DMS 273 treated with DMSO at 0.1 percent for 48 hours (cell line): ENCODE measurements around the gene EFTUD2.
"Not testable (repeated sequence)": the region's sequence is repeated elsewhere in the genome, so short reads cannot be mapped to it uniquely, and the experiment has no call there.

Source experiments
- DNase-seq: peaks from one replicate; lab custom pipeline; 2025; lab: John Stamatoyannopoulos, UW

The EFTUD2 gene

DNA sequence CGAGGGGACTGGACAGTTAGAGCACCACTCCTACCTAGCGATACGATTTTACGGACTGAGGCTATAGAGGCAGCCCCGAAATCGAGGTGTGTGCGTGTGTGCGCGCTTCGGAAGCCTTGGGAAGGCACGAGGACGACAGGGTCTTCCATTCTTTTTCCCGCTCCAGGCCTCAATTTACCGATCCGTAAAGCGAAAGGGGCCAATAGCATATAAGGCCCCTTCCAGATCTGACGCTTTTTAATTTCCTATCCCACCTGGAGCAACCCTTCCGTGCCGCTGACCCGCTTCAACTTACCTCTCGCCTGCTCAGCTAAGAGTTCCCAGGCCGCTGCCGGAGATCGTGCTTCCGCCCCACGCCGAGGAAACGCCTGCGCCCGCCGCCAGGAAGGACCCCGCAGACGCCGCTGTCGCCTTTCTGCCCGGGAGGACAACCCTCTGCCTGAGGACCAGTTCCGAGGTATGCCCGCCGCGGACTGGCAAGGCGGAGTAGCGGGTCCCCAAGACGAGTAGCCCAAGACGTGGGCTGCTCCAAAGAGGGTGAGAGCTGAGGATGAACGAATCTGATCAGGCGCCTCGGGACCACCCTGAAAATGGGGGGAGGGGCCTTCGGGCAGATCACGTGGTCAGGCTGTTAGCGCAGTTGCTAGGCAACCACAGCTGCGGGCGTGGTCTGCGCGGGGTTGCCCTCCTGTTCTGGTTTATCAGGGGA, at the start of gene EFTUD2:
EFTUD2 (minus strand) TSS at position 372 of the 709 bp plus-strand sequence. CDS start 4,924 bp downstream, outside the sequence.
- peak; percentile 89 for DNase-seq

DNA sequence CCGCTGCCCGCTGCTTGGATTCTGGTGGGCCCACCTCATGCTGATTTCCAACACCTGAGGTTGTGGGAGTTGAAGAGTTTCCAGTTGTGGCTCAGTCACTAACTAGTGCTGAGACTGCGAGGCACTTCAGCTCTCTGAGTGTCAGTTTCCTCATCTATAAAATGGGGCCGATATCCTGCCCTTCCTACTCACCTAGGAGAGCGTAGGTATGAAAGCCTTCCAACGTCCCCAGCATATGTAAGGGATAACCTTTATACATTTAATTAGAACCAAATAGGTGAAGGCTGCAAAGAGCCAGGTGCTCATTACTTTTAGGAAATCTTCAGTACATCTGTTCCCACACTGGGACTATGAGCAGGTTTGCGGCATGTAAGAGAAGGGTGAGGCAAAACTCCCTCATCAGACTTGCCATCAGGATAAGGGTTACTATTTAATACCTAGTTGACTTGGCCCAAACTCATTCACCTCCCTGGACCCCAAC, 49.1 kb upstream of the EFTUD2 start:
- DNase-seq: no peak

- DNase-seq: peak; percentile 87
These were observed 48.4 kb upstream of the EFTUD2 start, which contains the start of gene KIF18B for GRCh38 chr17:44947461-44948314. TSS of gene KIF18B (minus strand) at chr17:44947773. CDS start at chr17:44936344, 11,429 bp downstream.

GRCh38 chr17:44945652-44946051, 46.4 kb upstream of the EFTUD2 start:
- not testable (repeated sequence) for DNase-seq

DNA sequence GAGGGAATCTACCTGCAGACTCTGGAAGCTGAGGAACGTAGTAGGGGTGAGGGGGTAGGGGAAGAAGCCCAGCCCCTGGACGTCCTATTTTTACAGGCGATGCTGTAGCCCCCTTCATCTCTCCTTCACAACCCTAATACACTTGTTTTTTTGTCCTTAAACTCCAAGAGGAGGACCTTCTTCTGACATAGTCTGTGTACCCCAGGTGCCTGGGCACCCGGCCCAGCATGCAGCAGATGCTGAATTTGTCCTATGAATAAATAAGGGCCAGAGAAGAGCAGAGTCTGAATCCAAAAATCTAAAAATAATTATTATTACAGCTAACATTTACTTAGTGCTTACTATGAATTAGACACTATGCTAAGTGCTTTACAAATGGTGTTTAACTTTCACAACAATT, 43.2 kb upstream of the EFTUD2 start:
- no peak for DNase-seq

DNA sequence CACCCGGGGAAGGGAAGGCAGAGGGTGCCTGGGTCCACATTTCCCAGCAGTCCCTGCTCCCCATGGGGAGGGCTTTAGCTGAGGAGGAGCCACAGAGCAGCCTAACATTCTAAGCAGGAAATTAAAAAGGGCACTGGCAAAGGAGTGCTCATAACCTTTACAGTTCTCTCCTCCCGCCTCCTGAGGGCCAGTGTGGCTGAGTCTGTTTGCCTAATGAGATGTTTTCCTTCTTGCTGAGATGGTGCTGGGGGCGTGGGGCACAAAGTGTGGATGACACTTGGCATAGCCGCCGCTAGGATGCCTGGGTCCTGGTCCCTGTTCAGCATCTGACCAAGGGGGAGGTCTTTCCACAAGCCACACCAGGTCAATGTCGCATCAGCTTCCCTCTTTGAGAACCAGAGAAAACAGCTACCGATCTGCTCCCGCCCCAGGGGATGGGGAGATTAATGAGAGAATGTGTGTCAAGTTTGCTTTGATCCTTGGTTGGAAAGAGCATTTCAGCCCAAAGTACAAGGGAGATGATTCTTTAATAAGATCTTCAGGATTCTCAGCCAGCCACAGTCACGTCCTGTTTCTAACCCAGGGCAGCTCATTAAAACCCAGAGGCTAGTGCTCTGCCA, 42.6 kb upstream of the EFTUD2 start:
- no peak for DNase-seq

GRCh38 chr17:44940768-44941167, 41.5 kb upstream of the EFTUD2 start:
- no peak for DNase-seq

DNA sequence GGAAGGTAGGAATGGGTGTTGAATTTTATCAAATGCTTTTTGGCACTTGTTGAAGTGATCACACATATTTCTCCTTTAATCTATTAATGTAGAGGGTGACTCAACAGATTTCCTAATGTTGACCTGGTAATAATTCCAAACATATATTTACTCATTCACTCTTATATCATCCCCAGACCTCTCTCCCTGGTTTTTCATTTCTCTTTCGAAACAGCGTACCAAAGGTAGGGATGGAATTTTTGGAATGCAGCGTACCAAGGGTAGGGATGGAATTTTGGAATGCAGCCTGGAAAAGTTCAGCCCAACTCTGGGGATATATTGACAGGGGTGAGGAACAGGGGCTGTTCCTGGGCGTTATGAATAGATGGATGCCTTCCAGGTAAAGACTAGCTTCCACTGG, 41.1 kb upstream of the EFTUD2 start:
- no peak for DNase-seq

- no peak for DNase-seq
These were observed 35.9 kb upstream of the EFTUD2 start for GRCh38 chr17:44935116-44935515.

DNA sequence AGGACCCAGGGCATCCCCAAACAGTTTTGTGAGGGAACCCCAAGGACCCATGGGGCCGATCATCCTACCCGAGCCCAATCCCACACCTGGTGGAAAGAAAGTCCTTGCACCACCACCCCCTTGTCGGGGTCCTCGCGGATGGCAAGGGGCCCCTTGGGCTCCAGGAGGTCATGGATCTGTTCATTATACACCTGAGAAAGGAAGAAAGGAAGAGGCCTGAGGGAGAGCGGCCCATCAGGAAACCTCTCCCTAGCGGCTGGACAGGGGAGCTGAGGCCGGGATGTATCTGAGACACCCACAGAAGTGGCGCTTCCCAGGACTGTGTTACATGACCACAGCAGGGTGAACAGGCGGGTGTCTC, 35.5 kb upstream of the EFTUD2 start:
- no peak for DNase-seq

DNA sequence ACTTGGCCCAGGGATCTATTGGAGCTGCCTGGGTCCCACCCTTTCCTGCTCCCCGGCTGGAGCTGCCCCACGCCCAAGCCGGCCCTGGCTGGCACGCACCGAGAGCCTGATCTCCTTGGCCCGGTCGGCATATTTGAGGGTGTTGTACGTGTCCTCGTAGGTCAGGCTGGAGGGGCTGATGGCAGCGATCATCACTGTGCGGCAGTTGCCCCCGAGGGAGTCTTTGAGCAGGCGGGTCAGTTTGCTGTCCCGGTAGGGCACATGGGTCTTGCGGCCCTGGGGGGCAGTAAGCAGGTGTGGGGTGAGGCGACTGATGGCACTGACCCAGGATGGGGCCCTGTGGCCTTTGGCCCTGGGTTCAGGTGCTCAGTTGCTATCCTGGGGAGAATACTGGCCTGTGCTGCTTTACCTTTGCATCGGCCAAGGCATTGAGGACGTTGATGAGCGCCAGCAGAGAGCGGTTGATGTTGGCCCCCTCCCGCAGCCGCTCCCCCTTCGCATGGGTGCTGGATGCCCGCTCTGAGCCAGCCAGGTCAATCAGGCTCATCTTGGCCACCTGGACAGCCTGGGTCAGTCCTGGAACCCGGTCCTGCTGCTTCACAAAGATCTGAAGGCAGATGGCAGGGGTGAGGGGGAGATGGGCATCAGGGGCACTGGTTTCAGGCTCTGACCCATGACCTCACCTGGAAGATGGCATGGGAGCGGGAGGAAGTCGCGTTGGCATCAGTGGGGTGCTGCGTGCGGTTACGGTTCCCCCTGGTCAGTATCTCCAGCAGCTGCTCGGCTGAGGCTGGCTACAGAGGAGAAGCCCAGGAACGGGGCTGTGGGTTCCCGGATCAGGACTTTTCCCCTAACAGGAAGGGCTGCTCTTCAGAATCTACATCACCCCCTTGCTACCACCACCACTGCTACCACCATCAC, 34.8 kb upstream of the EFTUD2 start:
- DNase-seq: no peak

DNA sequence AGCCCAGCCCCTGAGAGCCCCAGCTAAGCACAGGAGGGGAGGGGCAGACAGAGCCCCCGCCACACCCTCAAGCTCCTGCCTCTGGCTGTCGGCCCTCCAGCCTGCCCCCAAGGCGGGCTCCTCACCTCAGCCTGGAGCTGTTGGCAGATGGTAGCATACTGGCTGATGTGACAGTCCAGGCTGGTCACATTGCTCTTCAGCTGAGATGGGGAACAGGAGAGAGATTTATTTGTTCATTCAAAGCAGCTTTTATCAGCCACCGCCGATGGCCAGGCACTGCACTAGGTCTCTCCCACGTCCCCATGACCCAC, 33.5 kb upstream of the EFTUD2 start:
- DNase-seq: no peak

- no peak for DNase-seq
These were observed 33.0 kb upstream of the EFTUD2 start for GRCh38 chr17:44932096-44932786.

DNA sequence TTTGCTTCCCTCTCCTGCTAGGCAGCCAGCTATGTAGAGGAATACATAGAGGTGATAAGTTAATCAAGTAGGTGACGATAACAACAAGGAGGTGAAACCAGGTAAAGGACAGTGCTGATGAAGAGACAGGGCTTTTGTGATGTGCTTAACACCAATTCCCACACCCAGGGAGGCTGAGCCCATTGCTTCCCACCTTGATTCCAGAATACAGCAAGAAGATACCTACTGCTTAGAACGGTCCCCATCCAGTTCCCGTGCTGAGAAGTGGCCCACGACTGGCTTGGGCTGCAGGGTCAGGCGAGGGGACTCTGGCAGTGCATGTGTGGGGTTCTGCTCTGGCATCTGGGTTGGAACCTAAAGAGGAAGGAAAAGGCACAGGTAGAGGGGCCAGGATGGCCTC, 32.1 kb upstream of the EFTUD2 start:
- DNase-seq: no peak

- DNase-seq: no peak
These were observed 31.4 kb upstream of the EFTUD2 start for GRCh38 chr17:44930667-44931066.

GRCh38 chr17:44928950-44929720, 29.9 kb upstream of the EFTUD2 start:
- DNase-seq: no peak

- DNase-seq: no peak
These were observed 28.9 kb upstream of the EFTUD2 start for GRCh38 chr17:44928136-44928535.

DNA sequence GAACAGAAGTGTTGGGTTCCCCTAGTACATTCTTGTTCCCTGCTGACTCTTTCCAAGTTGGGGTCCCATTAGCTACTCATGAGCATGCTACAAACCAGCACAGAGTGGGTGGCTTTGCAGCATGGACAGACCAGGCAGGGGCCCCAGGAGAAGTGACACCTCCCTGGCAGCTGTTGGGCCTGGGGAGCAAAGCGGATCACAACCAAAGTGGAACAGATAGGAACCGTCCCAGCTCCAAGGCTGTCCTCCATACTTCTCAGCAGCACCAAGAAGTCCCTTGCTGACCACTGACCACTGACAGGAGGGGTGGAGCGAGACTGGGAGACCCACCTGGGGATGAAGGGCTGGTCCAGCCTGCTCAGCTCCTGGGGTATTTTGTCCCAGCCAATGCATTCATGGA, 28.5 kb upstream of the EFTUD2 start:
- no peak for DNase-seq

- no peak for DNase-seq
These were observed 27.7 kb upstream of the EFTUD2 start for GRCh38 chr17:44926821-44927525.
